Measurements from ENCODE around the gene CHTF18. TPM values are rescaled to one million over a fixed set of nuclear protein-coding genes. Genes with fewer than 3 reads are reported as not detected.

The CHTF18 gene
- total and polyA plus RNA-seq, 2 donors (not counting 3 experiments of a cell fraction or from before 2014, with no cell fraction given) = 33.0 to 69.5 TPM

DNA sequence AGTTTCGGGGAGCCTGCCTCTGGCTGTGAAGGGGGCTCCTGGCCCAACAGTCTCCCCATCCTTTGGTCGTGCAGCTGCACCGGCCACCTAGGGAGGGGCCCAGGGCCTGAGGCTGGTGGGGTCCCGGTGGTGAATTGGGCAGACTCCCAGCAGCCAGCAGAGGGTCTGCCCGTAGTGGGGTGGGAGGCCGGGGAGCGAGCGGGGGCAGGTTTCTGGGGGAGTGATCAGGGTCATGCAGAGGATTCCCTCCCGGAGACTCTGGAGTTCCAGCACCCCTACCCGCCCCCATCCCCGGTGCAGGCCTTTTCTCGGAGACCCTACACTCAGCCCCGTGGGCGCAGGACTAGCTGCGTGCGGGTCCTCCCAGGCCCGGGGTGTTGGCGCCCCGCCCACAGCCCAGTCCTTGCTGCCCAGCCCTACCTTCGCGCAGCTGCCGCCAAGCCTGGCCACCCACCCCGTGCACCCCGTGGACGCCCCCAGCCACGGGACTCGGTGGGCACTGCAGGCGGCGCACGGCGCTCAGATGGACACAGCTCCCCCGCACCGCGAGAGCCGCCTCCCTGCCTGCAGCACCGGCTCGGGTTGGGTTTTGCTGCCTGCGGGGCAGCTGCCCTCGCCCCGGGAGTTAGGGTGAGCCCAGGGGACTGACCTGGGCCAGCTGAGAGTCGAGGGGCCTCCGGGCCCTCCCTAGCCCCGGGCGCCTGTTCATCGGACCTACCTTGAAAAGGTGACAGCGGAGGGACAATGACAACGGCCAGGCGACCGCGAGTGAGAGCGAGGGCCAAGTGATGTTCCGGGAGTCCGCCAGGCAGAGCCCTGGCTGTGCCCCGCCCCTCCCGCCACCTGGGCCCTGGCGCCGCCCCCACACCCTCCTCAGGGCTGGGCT is 11.8 kb downstream of the CHTF18 start, which contains the start of gene GNG13:
GNG13 (minus strand) TSS at position 787 of the 886 bp plus-strand sequence. CDS start 1,657 bp downstream, outside the sequence.
- Histone ChIP-seq H4K20me1 (replicated peaks; ENCODE audit: control insufficient read depth, extremely low read depth, insufficient read depth, low read length) (no peaks in the 10 kb centered on the region), H3K4me3 (replicated peaks in 1 of 3; ENCODE audit: insufficient read depth in 1 of 3, low read depth in 1 of 3, low read length in 3 of 3) (no peak within 1 kb of the TSS)
- no peak for FAIRE-seq

More for the DNA sequence above, 11.8 kb downstream of the CHTF18 start, which contains the start of gene GNG13:
- Histone ChIP-seq H3K9ac (replicated peaks; ENCODE audit: extremely low read depth, insufficient read depth, low read length) (no peak within 1 kb of the TSS), H3K27ac (ENCODE audit: insufficient read depth, low read depth, low read length) (no peak within 1 kb of the TSS), H3K27me3 (ENCODE audit: control insufficient read depth in 2 of 2, insufficient read depth in 2 of 2, low read length in 2 of 2) (peaks cover 11 to 18% of the 10 kb centered on the region in 2 experiments), H3K4me2 (ENCODE audit: insufficient read depth, low read length) (no peak within 1 kb of the TSS), H3K4me1 (ENCODE audit: control insufficient read depth, extremely low read depth, insufficient read depth, low read length) (no peaks in the 10 kb centered on the region), H3K9me1 (replicated peaks; ENCODE audit: control insufficient read depth, extremely low read depth, insufficient read depth, low read length) (no peaks in the 10 kb centered on the region), H3K9me3 (replicated peaks; ENCODE audit: control insufficient read depth, insufficient read depth, low read length) (no peaks in the 10 kb centered on the region), H2AFZ (ENCODE audit: low read depth, low read length) (no peak within 1 kb of the TSS), H3K36me3 (ENCODE audit: control insufficient read depth in 2 of 2, extremely low read depth in 1 of 2, insufficient read depth in 2 of 2, low read length in 2 of 2) (no peaks in the 10 kb centered on the region), H3K79me2 (ENCODE audit: control insufficient read depth, insufficient read depth, low read length) (no peaks in the 10 kb centered on the region)
- no peak for TF ChIP-seq GATA2 (IDR thresholded peaks at IDR 0.05; ENCODE audit: insufficient read depth, insufficient read length, low read depth, low read length)
- no peak for TF ChIP-seq CTCF (IDR thresholded peaks at IDR 0.05; ENCODE audit: extremely low read depth in 1 of 2, insufficient read depth in 1 of 2, low read depth in 1 of 2, low read length in 2 of 2)
- no peak for TF ChIP-seq FOS (IDR thresholded peaks at IDR 0.05; ENCODE audit: borderline replicate concordance, insufficient read depth, low read length)
- TF ChIP-seq EZH2 (IDR thresholded peaks at IDR 0.05; ENCODE audit: borderline replicate concordance, low read depth, low read length, severe bottlenecking) = peak; percentile 57
- peak; percentile 27 for TF ChIP-seq POLR2AphosphoS5 (IDR thresholded peaks at IDR 0.05; ENCODE audit: insufficient read depth, low read depth, low read length)
- TF ChIP-seq, protein P1, sequence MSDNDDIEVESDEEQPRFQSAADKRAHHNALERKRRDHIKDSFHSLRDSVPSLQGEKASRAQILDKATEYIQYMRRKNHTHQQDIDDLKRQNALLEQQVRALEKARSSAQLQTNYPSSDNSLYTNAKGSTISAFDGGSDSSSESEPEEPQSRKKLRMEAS (IDR thresholded peaks at IDR 0.05; ENCODE audit: insufficient read depth, insufficient read length) = no peak
- no peak for TF ChIP-seq JUN (IDR thresholded peaks at IDR 0.05; ENCODE audit: borderline replicate concordance, insufficient read depth, insufficient read length, low read depth)
- no peak for TF ChIP-seq MYC (IDR thresholded peaks at IDR 0.05; ENCODE audit: low read depth, low read length)
- TF ChIP-seq POLR2A (IDR thresholded peaks at IDR 0.05; ENCODE audit: low read depth, low read length) = no peak
- no TSS peak for BruUV-seq (replicated peaks)
- intact Hi-C loops (cut with micrococcal nuclease) = no loop called here
- POLR2A ChIA-PET = interaction anchor here (0.6 kb wide), 1 partner anchor 12 kb away, joined by 4 read pairs; the partner anchor contains the start of genes CHTF18 and RPUSD1
- CTCF ChIA-PET = no interaction called here
- dilution Hi-C loops (cut with MboI; ENCODE audit: extremely low pct_ligation_motif_present, low sequenced_read_pairs) = no loop called here
- no peak for DNase-seq (ENCODE audit: low read depth, low spot score)

Measured in endothelial cell of umbilical vein (primary cell).